Adrenal gland (tissue), 5 donors: ENCODE measurements around the gene NRXN3.

ENCODE experiments used
- POLR2A ChIP-seq, 2 donors: fragments of 450-650 bp; IDR thresholded peaks; one replicate each; pipeline ENCODE4 v1.6.1; 2017; ENCODE audit warnings: antibody characterized with exemption in 2 of 2, mild to moderate bottlenecking in 2 of 2, moderate library complexity in 1 of 2
- TF ChIP-seq, protein P1 (sequence below), 6 experiments: fragments of 450-650 bp in 4 of 6; fragments of 200-600 bp in 2 of 6; sonication (generic) in 1 of 6; IDR thresholded peaks; 1 replicate in 5 of 6; 2 replicates in 1 of 6; pipeline versions ENCODE4 v1.5.1 to v1.8.0; 2016 to 2021; ENCODE audit warnings: antibody characterized with exemption in 6 of 6, mild to moderate bottlenecking in 2 of 6, moderate library complexity in 1 of 6
- donor health status: DM: no; HTN: no; CAD: no.

DNA sequence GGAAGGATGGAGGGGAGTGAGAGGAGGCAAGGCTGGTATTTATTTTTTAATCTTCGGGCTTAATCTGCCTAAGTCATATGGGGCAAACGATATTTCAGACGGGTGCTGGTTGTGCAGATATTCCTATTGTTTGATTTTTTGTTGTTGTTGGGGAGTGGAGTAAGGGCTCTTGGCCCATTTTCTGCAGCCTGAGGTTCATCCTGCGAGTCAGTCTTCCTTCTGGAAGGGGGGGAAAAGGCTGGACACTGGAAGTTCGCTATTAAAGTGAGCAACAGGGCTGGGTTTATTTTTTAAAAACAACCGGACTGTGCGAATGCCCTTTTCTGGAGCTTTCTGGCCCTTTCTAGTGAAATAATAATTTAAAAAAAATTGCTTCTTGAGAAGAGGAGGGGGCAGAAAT is 2.3 kb downstream of the NRXN3 start:
- TF ChIP-seq, protein P1, sequence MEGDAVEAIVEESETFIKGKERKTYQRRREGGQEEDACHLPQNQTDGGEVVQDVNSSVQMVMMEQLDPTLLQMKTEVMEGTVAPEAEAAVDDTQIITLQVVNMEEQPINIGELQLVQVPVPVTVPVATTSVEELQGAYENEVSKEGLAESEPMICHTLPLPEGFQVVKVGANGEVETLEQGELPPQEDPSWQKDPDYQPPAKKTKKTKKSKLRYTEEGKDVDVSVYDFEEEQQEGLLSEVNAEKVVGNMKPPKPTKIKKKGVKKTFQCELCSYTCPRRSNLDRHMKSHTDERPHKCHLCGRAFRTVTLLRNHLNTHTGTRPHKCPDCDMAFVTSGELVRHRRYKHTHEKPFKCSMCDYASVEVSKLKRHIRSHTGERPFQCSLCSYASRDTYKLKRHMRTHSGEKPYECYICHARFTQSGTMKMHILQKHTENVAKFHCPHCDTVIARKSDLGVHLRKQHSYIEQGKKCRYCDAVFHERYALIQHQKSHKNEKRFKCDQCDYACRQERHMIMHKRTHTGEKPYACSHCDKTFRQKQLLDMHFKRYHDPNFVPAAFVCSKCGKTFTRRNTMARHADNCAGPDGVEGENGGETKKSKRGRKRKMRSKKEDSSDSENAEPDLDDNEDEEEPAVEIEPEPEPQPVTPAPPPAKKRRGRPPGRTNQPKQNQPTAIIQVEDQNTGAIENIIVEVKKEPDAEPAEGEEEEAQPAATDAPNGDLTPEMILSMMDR (IDR thresholded peaks at IDR 0.05), result no peak
- no peak for TF ChIP-seq POLR2A (IDR thresholded peaks at IDR 0.05)
